Kidney epithelial cell (primary cell): ENCODE data around the gene ECHDC3. TPM values are rescaled to one million over a fixed set of nuclear protein-coding genes. Genes with fewer than 3 reads are reported as not detected.
"Not testable (repeated sequence)": the region's sequence is repeated elsewhere in the genome, so short reads cannot be mapped to it uniquely, and the experiment has no call there.

Source experiments
- DNase-seq: peaks from one replicate; pipeline ENCODE4 v3.0.0-alpha.2; 2010; ENCODE audit warnings: low read depth
- H3K27me3 ChIP-seq: 2 replicates; pipeline ENCODE4 v1.6.0; 2011; ENCODE audit warnings: low read length; ENCODE audit not compliant: control insufficient read depth, insufficient read depth
- H3K36me3 ChIP-seq: 2 replicates; pipeline ENCODE4 v1.5.1; 2011; ENCODE audit warnings: low read length; ENCODE audit not compliant: control insufficient read depth, insufficient read depth
- H3K4me3 ChIP-seq: 2 replicates; pipeline ENCODE4 v1.5.1; 2011; ENCODE audit warnings: low read depth, mild to moderate bottlenecking, control low read depth, low read length
- total RNA-seq: library from RNA; depleted of rRNA; stranded (reverse); fragments of >200 nt; gene quantifications from 2 replicates; pipeline ENCODE4 v1.2.3, GENCODE V29; 2015
- TF ChIP-seq, protein P1 (sequence below): IDR thresholded peaks from 2 replicates; pipeline ENCODE4 v1.5.1; 2011; ENCODE audit warnings: mild to moderate bottlenecking, moderate library complexity, low read length, control low read depth, inconsistent platforms; ENCODE audit not compliant: insufficient read depth, poor library complexity, severe bottlenecking

Gene ECHDC3
- total RNA-seq, 1 donor from 2014 or later, result 35.1 TPM

DNA sequence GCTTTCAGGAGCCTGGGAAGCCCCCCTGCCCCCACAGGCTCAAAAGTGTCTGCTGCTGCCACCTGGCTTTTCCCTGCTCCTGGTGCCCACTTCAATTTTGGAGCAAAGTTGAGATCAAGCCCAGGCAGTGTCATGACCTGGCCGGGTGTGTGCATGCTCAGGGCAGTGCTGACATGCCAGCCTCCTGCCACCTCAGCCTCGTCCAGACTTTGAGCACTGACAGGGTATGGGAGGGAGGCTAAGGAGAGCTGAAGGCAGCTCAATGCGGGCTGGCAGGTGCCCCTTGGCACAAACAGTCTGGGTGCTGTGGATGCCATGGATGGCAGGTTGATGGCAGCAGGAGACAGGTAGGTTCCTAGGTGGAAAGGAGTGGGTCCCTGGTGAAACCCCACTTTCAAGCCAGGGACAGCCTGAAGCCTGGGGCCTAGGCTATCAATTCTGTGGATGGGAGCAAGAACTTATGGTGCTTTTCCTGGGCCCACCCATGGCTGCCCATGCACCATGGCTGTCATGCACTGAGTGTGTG, 12.3 kb upstream of the ECHDC3 start:
- Histone ChIP-seq H3K36me3 (no peaks in the 10 kb centered on the region), H3K4me3 (no peak overlapping the region), H3K27me3 (peaks cover 2% of the 10 kb centered on the region)
- DNase-seq, result no peak
- TF ChIP-seq, protein P1, sequence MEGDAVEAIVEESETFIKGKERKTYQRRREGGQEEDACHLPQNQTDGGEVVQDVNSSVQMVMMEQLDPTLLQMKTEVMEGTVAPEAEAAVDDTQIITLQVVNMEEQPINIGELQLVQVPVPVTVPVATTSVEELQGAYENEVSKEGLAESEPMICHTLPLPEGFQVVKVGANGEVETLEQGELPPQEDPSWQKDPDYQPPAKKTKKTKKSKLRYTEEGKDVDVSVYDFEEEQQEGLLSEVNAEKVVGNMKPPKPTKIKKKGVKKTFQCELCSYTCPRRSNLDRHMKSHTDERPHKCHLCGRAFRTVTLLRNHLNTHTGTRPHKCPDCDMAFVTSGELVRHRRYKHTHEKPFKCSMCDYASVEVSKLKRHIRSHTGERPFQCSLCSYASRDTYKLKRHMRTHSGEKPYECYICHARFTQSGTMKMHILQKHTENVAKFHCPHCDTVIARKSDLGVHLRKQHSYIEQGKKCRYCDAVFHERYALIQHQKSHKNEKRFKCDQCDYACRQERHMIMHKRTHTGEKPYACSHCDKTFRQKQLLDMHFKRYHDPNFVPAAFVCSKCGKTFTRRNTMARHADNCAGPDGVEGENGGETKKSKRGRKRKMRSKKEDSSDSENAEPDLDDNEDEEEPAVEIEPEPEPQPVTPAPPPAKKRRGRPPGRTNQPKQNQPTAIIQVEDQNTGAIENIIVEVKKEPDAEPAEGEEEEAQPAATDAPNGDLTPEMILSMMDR, result no peak

DNA sequence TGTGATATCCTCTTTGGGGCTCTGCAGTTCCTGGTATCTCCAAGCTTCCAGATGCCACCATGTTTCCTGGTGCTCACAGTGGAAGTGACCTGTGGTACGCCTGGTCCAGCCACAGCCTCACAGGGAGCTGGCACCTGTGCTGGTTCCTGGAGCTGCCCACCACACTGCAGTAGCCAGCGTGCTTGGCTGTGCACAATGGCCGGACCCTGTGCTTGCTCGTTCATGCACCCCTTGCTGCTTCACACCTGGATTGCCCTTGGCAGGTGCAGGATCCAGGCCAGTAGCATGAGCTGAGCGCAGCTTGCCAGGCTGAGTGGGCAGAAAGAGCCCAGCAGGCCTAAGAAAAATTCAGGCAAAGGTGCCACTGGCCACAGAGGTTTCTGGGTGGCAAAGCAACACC, 11.4 kb upstream of the ECHDC3 start:
- no peak for DNase-seq
- Histone ChIP-seq H3K27me3 (peaks cover 2% of the 10 kb centered on the region), H3K4me3 (no peak overlapping the region), H3K36me3 (no peaks in the 10 kb centered on the region)
- TF ChIP-seq, protein P1, result no peak

DNA sequence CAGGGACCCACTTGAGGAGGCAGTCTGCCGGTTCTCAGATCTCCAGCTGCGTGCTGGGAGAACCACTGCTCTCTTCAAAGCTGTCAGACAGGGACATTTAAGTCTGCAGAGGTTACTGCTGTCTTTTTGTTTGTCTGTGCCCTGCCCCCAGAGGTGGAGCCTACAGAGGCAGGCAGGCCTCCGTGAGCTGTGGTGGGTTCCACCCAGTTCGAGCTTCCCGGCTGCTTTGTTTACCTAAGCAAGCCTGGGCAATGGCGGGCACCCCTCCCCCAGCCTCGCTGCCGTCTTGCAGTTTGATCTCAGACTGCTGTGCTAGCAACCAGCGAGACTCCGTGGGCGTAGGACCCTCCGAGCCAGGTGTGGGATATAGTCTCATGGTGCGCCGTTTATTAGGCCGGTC, 5.4 kb upstream of the ECHDC3 start:
- H3K4me3 ChIP-seq, DNase-seq, H3K36me3 ChIP-seq, H3K27me3 ChIP-seq: not testable (repeated sequence)

DNA sequence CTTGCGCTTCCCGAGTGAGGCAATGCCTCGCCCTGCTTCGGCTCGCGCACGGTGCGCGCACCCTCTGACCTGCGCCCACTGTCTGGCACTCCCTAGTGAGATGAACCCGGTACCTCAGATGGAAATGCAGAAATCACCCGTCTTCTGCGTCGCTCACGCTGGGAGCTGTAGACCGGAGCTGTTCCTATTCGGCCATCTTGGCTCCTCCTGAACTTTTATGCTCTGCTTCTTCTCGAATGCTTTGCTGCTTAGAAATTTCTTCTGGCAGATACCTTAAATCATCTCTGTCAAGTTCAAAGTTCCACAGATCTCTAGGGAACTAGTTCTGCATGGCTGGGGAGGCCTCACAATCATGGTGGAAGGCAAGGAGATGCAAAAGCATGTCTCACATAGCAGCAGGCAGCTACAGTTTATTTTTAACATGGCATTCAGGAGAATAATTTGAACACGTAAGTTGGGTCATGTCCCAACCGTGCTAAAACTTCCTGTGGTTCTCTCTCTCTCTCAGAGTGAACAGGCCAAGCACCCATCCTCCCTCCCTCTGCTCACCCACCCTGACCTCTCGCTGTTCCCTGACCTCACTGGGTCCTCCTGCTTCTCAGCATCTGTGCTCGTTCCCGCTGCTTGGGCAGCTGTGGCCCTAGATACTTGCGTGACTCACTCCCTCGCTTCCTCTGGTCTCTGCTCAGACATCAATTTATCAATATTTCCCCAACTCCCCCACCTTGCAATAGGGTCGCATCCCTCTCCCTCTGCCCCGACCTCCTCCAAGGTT, 4.7 kb upstream of the ECHDC3 start:
- H3K27me3 ChIP-seq, DNase-seq, H3K4me3 ChIP-seq, H3K36me3 ChIP-seq: not testable (repeated sequence)

DNA sequence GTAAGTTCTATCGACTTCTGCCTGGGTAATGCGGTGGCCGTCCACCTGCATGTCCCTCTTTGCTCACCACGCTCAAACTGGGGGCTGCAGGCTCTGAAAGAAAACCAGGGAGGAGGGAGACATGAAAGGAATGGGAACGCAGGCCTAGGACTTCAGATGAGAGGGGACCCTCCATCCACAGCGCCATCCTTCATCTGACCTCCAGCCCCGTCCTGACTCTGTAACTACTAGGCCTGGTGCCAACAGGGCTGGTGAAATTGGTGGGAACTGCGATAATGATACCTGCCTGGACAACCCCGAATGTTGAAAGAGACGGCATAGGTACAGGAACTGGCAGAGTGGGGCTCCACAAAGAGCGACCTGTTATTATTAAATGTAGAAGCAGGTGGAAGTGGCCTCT, 1.3 kb upstream of the ECHDC3 start:
- no peaks in the 10 kb centered on the region for H3K36me3 ChIP-seq
- H3K4me3 ChIP-seq, result no peak overlapping the region
- TF ChIP-seq, protein P1, result no peak
- H3K27me3 ChIP-seq, result no peaks in the 10 kb centered on the region
- no peak for DNase-seq

DNA sequence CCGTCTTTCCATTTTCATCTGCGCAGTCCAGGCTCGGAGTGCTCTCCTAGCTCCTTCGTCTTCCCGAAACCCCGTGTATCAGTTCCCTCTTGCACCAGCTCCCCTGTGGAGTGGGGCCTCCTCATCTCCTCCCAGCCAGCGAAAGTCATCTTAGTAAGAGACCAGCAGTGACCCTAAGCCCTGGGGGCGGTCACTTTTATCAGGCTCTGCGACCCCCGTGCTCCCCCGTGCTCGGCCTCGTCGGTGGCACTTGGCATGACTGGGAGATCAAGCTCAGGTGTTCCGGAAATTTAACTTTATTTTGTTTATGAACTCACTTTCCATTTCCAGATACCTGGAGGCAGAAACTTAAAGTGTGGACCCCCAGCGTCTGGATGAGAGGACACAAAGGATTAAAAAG, 574 bp upstream of the ECHDC3 start:
- TF ChIP-seq, protein P1, result no peak
- peak overlapping the region; percentile 46 for H3K4me3 ChIP-seq
- DNase-seq, result no peak
- no peaks in the 10 kb centered on the region for H3K27me3 ChIP-seq
- H3K36me3 ChIP-seq, result no peaks in the 10 kb centered on the region

DNA sequence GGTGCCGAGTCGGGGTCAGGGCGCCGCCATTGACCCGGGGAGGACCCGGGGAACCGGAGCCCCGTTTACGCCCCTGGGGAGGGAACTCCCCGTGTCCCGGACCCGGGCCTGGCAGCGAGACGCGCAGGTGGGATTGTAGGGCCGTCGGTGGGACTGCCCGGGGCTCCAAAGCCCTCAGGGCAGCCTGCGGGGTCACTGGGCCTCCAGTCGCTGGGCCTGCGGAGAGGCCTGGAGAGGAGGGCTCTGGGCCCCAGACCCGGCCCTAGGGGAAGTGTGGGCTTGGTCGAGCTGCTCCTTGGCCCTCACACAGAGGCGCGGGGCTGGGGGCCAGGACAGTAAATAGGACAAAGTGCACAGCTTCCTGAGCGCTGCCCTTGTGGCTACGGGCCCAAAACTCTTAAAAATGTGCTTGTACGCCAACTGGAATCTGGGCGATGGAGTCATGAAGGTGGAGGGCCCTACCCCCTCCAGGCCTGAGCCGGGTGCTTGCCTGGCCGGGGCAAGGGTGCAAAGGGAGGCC, 657 bp downstream of the ECHDC3 start:
- H3K27me3 ChIP-seq, result no peaks in the 10 kb centered on the region
- H3K4me3 ChIP-seq, result peak overlapping the region; percentile 50
- H3K36me3 ChIP-seq, result no peaks in the 10 kb centered on the region
- no peak for DNase-seq
- TF ChIP-seq, protein P1, result no peak
